Measurements from ENCODE around the gene KIRREL3.

GRCh38 chr11:126981635-126982034 lies 18.9 kb downstream of the KIRREL3 start:
- TF ChIP-seq CTCF (IDR thresholded peaks at IDR 0.05) (no peak), POLR2A (IDR thresholded peaks at IDR 0.05) (no peak), POLR2AphosphoS5 (IDR thresholded peaks at IDR 0.05) (no peak)

Measured in prostate gland (tissue), 2 donors.